HEK293 (cell line): ENCODE results near the gene ANTXR1.

Experiments used
- CTCF ChIP-seq: fragments of 450-650 bp; formaldehyde crosslinking; IDR thresholded peaks from 2 replicates; pipeline ENCODE4 v1.5.1; 2016; ENCODE audit warnings: missing biosample characterization, missing genetic modification characterization
- REST ChIP-seq: fragments of 450-650 bp; formaldehyde crosslinking; IDR thresholded peaks from 2 replicates; pipeline ENCODE4 v1.5.1; 2016; ENCODE audit warnings: missing biosample characterization, missing genetic modification characterization
- ZNF266 ChIP-seq: fragments of 450-650 bp; formaldehyde crosslinking; IDR thresholded peaks from 2 replicates; pipeline ENCODE4 v1.5.1; 2016; ENCODE audit warnings: missing biosample characterization, missing genetic modification characterization, low read depth
- ZNF341 ChIP-seq: fragments of 450-650 bp; formaldehyde crosslinking; IDR thresholded peaks from 2 replicates; pipeline ENCODE4; 2016; ENCODE audit warnings: low read depth, missing biosample characterization, missing genetic modification characterization

DNA sequence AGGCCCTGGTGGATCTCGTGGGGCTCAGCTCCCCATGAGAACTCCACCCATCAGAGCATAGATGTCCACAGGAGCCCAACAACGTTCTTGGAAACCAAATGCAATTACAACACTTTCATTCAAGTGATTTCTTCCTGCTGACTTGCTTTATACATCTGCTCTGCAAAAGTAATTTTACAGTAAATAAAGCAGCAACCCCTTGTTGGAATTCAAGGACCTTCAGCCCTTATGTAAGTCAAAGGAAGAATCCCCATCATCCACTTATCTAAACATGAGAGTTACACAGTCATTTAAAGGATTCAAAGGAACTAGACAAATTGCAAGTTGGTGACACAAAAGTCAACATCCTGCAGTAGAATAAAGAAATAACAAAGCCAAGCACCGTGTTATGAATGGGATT lies 17.1 kb upstream of the ANTXR1 start:
- TF ChIP-seq REST (tag by site-specific recombination) (no peak), ZNF266 (no peak), ZNF341 (no peak), CTCF (tag by site-specific recombination) (no peak)
